ENCODE measurements around the gene C10orf105.

The C10orf105 gene, protein sequence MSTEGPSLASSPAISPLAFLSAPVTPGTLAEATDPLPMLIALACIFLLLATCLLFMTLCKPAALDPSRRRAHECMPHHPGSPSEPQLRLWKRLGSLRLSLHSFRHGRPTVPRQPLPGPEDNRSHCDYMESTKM

DNA sequence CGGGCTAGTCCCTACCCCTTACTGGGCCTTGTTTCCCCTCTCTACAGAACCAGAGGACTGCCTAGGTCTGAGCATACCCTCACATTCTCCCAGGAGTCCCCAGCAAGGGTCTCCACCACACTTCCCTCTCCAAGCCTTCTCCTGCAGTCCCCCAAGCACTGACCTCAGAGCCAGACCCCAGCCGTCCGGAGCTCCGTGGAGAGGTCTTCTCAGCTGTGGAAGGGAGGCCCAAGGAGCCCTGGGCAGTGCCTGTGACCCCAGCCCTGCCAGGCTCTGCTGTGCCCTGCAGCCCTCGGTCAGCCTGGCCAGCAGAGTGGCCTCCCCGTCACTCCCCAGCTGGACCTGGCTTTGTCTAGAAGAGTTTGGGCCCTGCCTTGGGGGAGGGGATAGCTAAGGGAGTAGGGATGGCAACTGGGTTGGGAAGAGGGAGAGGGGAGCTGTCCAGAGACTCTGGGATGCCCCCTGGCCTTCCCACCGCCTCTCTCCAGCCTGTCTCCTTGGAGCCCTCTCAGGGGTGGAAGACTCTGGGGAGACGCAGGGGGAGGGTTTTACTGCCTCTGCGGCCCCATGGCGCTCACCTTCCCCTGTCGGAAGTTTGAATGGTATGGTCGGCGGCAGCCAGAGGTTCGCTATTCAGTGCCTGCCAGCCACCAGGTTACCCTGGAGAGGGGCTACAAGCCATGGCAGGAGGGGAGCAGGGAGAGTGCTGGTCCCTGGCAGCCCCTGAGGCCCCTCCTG, at the start of gene C10orf105:
Gene C10orf105, minus strand, starts transcription at position 315 of the 738 bp plus-strand sequence. CDS start 3,441 bp downstream, outside the sequence.
- H3K36me3 Mint-ChIP-seq (ENCODE audit: low read depth): no peaks in the 10 kb centered on the region
- H3K4me3 Mint-ChIP-seq: no peak within 1 kb of the TSS
- H3K9me3 Mint-ChIP-seq: no peaks in the 10 kb centered on the region
- peaks cover 18% of the 10 kb centered on the region for H3K4me1 Mint-ChIP-seq (ENCODE audit: low read depth)
- H3K27ac Mint-ChIP-seq: no peak within 1 kb of the TSS
- no peaks in the 10 kb centered on the region for H3K27me3 Mint-ChIP-seq (ENCODE audit: low read depth)

DNA sequence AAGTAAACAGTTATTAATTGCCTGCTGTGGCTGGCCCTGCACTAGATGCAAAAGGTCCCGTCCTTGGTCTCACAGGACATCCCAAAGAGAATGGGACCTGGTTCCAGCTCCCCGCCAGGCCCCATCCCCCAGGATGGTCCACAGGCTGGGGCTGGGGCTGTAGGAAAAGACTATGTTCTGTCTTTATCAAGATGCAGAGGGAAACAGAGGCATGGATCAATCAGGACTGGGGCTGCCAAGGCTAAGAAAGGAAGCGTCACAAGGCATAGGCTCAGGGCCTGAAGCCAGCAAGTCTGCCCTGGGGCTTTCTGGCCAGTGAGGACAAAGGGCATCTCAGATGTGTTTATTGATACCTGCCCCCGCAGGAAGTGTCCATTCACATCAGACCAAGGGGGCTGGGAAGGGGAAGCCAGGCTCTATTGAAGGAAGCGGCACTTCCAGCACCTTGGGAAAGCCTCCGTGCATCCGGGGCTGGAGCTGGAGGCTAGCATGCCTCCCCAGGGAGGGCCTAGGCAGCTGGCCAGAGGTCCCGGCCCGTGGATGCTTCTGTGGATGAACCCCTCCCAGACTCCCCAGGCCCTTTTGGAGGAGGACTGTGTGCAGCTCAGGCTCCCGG, 48.0 kb upstream of the C10orf105 start:
- peak overlapping the region; percentile 60 for H3K4me3 Mint-ChIP-seq
- H3K27me3 Mint-ChIP-seq (ENCODE audit: low read depth): no peaks in the 10 kb centered on the region
- no peaks in the 10 kb centered on the region for H3K9me3 Mint-ChIP-seq
- peak overlapping the region; percentile 70 for H3K27ac Mint-ChIP-seq
- H3K4me1 Mint-ChIP-seq (ENCODE audit: low read depth): peaks cover 69% of the 10 kb centered on the region
- peaks cover 35% of the 10 kb centered on the region for H3K36me3 Mint-ChIP-seq (ENCODE audit: low read depth)

DNA sequence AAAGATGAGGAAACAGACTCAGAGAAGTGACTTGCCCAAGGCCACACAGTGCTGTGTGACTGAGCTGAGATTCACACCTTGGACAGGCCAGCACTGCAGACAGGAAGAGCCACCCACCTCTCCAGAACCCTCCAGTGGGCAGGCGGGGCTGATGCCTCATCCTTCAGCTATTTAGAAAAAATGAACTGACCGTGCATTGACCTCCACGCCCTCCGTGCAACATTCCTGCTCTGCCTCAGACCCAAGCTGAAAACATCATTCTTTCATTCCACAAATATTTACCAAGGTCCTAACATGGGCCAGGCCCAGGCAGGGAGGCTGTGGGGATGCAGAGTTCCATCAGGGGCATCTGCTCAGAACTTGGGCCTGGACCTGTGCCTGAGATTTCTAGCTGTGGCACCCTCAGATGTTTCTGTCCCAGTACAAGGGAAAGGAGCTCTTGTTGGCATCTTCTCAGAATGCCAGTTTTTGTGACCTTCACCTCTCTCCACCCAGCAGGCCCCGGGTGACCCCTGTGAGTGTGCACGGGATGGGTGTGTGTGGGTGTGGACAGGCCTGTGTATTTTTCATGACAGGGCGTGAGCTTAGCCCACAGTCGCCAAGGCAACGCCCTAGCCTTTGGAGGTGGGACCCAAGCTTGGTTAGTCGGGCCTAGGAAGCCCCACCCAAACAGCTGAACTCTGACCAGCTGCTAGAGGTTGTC, 47.3 kb upstream of the C10orf105 start:
- no peaks in the 10 kb centered on the region for H3K9me3 Mint-ChIP-seq
- peak overlapping the region; percentile 70 for H3K27ac Mint-ChIP-seq
- H3K4me1 Mint-ChIP-seq (ENCODE audit: low read depth): peaks cover 69% of the 10 kb centered on the region
- no peaks in the 10 kb centered on the region for H3K27me3 Mint-ChIP-seq (ENCODE audit: low read depth)
- H3K4me3 Mint-ChIP-seq: no peak overlapping the region
- H3K36me3 Mint-ChIP-seq (ENCODE audit: low read depth): peaks cover 33% of the 10 kb centered on the region

DNA sequence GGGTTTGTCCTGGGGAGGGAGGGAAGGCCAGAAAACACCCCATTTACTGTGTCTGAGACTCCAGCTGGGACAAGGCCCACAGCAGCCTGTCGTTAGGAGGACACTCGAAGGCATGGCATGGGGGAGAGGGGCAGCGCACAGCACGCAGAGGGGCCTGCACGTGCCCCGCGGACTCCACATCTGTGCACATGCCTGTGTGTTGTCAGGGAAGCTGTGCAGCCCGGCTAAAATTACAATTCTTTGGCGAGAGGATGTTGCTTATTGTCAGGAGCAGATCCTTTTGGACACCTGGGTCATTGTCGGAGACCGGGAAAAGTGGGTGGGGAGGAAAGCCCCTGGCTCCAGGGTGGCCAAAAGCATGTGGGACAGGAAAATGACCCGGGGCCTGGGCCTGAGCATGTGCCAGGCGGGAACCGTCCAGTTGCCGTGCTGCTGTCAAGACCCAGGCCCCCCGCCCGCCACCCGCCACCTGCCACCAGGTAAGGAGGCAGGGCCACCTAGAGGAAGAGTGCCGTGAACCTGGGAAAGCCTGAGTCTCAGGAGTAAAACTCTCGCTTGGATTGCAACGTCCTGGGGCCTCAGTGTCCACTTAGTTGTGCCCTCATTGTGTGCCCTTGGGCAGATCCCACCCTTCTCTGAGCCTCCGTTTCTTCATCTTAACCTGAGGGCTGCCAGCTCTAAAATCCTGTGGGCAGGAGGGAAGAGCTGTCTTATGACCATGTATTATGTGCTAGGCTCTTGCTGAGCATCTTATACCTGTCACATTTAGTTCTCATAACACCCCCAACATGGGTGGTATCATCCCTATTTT, 46.5 kb upstream of the C10orf105 start:
- peaks cover 37% of the 10 kb centered on the region for H3K36me3 Mint-ChIP-seq (ENCODE audit: low read depth)
- H3K4me1 Mint-ChIP-seq (ENCODE audit: low read depth): peaks cover 67% of the 10 kb centered on the region
- H3K9me3 Mint-ChIP-seq: no peaks in the 10 kb centered on the region
- H3K27ac Mint-ChIP-seq: peak overlapping the region; percentile 70
- H3K4me3 Mint-ChIP-seq: no peak overlapping the region
- H3K27me3 Mint-ChIP-seq (ENCODE audit: low read depth): no peaks in the 10 kb centered on the region

DNA sequence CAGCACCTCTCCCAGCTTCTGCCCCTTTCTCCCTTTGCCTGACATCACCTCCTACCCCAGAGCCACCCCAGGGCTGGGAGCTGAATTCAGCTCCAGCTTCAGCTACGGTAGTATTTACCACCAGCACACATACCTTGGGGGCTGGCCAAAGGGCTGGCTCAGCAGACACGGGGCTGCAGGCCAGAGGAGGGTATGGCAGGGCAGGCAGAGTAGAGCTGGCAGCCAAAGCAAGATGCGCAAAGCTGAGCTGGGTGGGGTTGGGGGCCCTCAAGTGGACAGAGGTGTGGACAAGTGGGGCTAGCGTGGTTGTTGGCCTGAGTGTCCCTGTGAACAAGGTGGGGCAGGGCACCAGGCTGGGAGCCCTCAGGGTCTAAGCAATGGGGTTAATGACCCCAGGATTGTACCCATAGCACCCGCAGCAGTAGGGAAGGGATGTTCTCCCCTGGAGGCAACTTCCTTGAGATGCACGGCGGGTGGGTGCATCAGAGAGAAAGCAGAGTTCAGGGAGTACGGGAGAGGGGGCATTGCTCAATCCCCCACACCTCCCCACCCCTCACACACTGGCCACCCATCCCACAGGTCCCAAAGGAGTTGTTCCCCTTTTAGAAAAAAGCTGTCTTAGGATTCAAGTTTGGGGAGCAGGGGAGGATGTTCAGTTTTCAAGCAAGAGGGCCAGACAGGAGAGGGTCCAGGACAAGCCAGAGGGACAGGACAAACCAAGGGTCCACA, 45.8 kb upstream of the C10orf105 start:
- no peak overlapping the region for H3K4me3 Mint-ChIP-seq
- H3K36me3 Mint-ChIP-seq (ENCODE audit: low read depth): peaks cover 41% of the 10 kb centered on the region
- H3K27ac Mint-ChIP-seq: peak overlapping the region; percentile 70

DNA sequence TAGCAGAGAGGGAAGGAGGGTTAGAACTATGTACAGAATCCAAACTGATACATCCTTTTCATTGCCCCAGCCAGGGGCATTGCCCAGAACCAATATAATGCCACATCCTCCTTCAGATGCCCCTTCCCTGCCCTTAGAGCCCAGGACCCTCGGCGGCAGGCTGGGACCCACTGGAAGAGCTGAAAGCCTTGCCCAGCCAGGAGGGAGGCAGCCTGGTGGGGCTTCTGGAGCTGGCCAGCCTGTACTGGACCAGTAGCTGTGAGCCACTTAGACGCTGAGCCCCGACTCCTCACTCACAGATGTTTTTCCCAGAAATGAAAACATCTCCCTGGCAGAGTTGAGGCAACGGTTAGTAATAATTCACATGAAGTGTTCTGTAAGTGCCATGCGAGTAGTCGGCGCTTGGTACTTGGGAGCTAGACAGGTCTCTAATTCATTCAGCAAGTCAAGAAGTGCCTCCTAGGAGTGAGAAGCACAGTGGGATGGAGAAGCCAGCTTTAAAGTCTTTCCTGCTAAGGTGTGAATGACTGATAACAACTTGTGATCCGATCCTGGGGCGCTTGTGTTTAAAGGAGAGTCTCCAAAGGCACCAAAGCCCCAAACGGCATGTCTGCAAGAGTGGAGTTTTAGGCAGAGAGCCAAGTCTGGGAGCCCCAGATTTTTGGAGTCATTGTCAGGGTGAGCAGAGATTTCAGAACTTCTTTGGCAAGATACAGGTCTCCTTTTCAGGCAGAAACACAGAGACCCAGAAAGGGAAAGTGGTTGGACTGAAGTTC, 44.0 kb upstream of the C10orf105 start:
- H3K27me3 Mint-ChIP-seq (ENCODE audit: low read depth): no peaks in the 10 kb centered on the region
- H3K4me1 Mint-ChIP-seq (ENCODE audit: low read depth): peaks cover 58% of the 10 kb centered on the region
- H3K27ac Mint-ChIP-seq: peak overlapping the region; percentile 27
- peaks cover 34% of the 10 kb centered on the region for H3K36me3 Mint-ChIP-seq (ENCODE audit: low read depth)
- H3K9me3 Mint-ChIP-seq: no peaks in the 10 kb centered on the region
- no peak overlapping the region for H3K4me3 Mint-ChIP-seq

More for the DNA sequence above, 45.8 kb upstream of the C10orf105 start:
- Mint-ChIP-seq H3K9me3 (no peaks in the 10 kb centered on the region), H3K27me3 (ENCODE audit: low read depth) (no peaks in the 10 kb centered on the region), H3K4me1 (ENCODE audit: low read depth) (peaks cover 68% of the 10 kb centered on the region)

DNA sequence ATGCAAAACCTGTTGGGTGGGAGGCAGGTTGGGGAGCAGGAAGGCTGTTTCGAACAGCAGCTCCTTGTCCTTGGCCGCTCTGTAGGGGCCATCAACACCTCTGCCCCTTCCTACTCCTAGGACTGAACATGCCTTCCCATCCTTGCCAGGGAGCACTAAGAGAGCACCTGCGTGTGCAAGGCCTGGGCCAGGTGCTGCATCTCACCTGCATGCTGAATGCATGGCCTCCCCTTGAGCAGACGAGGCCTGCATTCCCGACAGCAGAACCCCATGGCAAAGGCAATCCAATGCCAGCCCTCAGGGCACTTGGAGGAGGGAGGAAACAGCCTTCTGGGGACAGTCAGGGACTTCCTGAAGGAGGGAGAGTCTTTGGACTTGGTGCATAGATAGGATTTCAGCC, 42.7 kb upstream of the C10orf105 start:
- Mint-ChIP-seq H3K36me3 (ENCODE audit: low read depth) (peaks cover 36% of the 10 kb centered on the region), H3K4me1 (ENCODE audit: low read depth) (peaks cover 61% of the 10 kb centered on the region), H3K27me3 (ENCODE audit: low read depth) (no peaks in the 10 kb centered on the region), H3K4me3 (no peak overlapping the region), H3K9me3 (no peaks in the 10 kb centered on the region), H3K27ac (peak overlapping the region; percentile 1)

DNA sequence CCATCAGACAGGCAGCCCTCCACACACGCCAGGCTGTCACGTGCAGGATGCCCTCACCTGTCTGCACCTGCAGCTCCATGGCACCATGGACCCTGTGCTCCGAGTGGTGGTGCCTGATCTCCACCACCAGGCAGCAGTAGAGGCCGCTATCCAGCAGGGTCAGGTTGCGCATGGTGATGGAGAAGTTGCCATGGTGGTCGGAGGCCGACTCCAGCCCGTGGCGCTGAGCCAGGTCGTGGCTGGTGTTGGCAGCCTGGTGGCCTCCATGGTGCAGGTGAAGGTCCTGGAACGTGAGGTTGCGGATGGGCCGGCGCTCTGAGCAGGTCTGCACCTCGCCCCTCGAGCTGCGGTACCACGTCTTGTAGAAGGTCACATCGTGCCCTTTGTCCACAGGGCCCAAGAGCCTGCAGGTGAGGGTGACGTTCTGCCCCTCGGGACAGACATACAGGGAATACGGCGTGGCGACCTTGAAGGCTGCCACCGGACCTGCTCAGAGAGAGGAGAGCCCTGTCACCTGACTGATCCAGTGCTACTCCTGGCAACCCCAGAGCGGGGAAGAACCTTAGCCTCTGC, 42.0 kb upstream of the C10orf105 start:
- Mint-ChIP-seq H3K9me3 (no peaks in the 10 kb centered on the region), H3K4me3 (no peak overlapping the region), H3K4me1 (ENCODE audit: low read depth) (peaks cover 61% of the 10 kb centered on the region)

DNA sequence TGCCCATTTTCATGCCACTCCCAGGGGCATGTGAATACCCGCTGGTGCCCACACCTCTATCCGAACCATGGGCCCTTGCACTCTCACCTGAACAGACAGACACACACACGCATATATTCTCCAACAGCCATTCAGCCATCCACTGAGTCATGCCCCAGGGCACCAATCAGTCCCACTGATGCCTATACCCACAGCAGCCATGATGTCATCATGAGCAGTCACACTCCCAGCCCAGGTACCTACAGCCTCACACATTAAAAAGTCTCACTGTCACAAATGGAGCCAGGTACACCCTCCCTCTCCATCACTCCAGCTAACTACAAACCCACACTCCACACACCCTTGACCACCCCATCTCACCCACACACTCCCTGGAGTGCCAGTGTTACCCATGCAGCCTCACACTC, 41.5 kb upstream of the C10orf105 start:
- H3K27me3 Mint-ChIP-seq (ENCODE audit: low read depth): no peaks in the 10 kb centered on the region
- peaks cover 34% of the 10 kb centered on the region for H3K36me3 Mint-ChIP-seq (ENCODE audit: low read depth)
- H3K4me3 Mint-ChIP-seq: no peak overlapping the region
- no peaks in the 10 kb centered on the region for H3K9me3 Mint-ChIP-seq
- peaks cover 63% of the 10 kb centered on the region for H3K4me1 Mint-ChIP-seq (ENCODE audit: low read depth)
- peak overlapping the region; percentile 50 for H3K27ac Mint-ChIP-seq

More for the DNA sequence above, 42.0 kb upstream of the C10orf105 start:
- Mint-ChIP-seq H3K27ac (peak overlapping the region; percentile 50), H3K36me3 (ENCODE audit: low read depth) (peaks cover 31% of the 10 kb centered on the region), H3K27me3 (ENCODE audit: low read depth) (no peaks in the 10 kb centered on the region)

DNA sequence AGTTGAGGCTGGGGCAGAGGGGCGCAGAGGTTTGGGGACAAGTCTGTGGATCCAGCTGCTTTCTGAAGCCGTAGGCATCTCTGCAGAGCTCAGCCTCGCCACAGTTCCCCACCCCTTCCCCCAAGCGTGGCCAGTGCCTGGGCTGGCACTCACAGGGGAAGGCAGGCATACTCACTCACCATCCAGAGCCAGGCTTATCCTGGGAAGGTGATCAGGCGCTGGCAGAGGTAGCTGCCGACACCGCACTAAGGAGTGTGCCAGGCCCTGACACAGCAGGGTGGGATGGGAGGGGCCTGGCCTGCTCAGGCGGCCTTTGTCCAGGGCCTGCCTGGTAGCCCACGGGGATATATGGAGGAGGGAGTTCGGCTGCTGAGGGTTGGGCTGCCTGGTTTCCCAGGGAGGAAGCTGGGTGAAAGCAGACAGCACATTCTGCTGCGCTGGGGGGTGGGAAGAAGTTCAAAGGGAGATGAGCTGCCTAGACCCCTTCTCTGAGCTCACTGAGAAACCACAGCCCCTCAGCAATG, 37.9 kb upstream of the C10orf105 start:
- peaks cover 47% of the 10 kb centered on the region for H3K36me3 Mint-ChIP-seq (ENCODE audit: low read depth)
- H3K27me3 Mint-ChIP-seq (ENCODE audit: low read depth): no peaks in the 10 kb centered on the region
- peak overlapping the region; percentile 57 for H3K4me3 Mint-ChIP-seq
- H3K4me1 Mint-ChIP-seq (ENCODE audit: low read depth): peaks cover 67% of the 10 kb centered on the region
- peak overlapping the region; percentile 90 for H3K27ac Mint-ChIP-seq
- H3K9me3 Mint-ChIP-seq: no peaks in the 10 kb centered on the region

DNA sequence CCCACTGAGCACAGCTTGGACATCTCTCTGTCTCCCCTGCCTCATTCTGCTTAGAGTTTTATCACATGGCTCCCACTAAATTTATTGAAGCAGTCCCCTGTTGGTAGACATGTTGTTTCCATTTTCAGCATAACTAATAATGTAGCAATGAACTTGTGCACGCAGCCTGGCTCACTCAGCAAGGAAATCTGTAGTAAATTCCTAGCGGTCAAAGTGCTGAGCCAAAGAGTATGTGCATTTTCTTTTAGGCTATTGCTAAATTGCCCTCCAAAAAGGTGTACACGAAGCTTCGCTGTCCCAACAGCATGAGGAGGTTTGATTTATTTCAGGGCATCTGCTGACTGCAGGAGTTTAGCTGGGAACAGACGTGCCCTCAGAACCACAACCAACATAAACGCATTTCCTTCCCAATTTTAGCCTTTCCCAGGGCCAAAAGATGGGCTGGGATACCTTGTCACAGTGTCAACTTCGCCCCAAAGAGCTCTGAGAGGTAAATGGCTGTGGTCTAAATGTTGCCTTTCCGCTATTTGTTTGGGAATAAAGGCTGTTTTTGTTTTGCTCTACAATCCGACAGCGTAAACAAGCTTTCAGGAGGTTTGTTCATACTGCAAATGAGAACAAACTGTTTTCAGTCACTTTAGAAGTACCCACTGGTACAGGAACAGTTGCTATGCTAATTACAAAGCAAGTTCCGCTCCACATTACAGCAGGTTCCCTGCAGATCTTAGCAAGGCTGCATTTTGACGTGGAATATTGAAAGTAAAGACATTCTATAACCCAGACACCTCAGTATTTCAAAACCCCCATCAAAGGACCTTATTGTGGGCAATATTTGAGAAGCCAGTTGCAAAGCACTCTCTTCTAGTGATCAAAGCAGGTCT, 37.0 kb upstream of the C10orf105 start:
- peak overlapping the region; percentile 57 for H3K4me3 Mint-ChIP-seq
- H3K36me3 Mint-ChIP-seq (ENCODE audit: low read depth): peaks cover 52% of the 10 kb centered on the region
- H3K4me1 Mint-ChIP-seq (ENCODE audit: low read depth): peaks cover 71% of the 10 kb centered on the region

More for the DNA sequence above, 37.0 kb upstream of the C10orf105 start:
- peak overlapping the region; percentile 90 for H3K27ac Mint-ChIP-seq
- no peaks in the 10 kb centered on the region for H3K27me3 Mint-ChIP-seq (ENCODE audit: low read depth)
- H3K9me3 Mint-ChIP-seq: no peaks in the 10 kb centered on the region
